ENCODE measurements around the gene CHML. TPM values are rescaled to one million over a fixed set of nuclear protein-coding genes. Genes with fewer than 3 reads are reported as not detected.

CHML gene
- total and polyA plus RNA-seq, 2 experiments from 2014 or later: 19.9 to 66.8 TPM

- Histone ChIP-seq H3K4me2 (no peak overlapping the region), H3K27me3 (ENCODE audit: insufficient read depth) (no peaks in the 10 kb centered on the region), H4K20me1 (replicated peaks; ENCODE audit: insufficient read depth) (no peaks in the 10 kb centered on the region), H3K27ac (ENCODE audit: low read depth) (no peak overlapping the region), H3K4me1 (ENCODE audit: insufficient read depth) (no peaks in the 10 kb centered on the region), H3K79me2 (replicated peaks; ENCODE audit: insufficient read depth) (no peaks in the 10 kb centered on the region), H3K36me3 (ENCODE audit: insufficient read depth) (no peaks in the 10 kb centered on the region), H3K9me2 (ENCODE audit: insufficient read depth) (no peaks in the 10 kb centered on the region; the same call in 1 of the 2 replicates), H3F3A (replicated peaks; ENCODE audit: low read depth) (no peaks in the 10 kb centered on the region), H3K4me3 (no peak overlapping the region), H2AFZ (peak overlapping the region; percentile 72)
- no peaks in the 10 kb centered on the region for H3K4me1 Mint-ChIP-seq
- H3K9me3 Mint-ChIP-seq: no peaks in the 10 kb centered on the region
- H3K27me3 Mint-ChIP-seq (ENCODE audit: insufficient read depth, low read depth, poor library complexity): no peaks in the 10 kb centered on the region
- ATAC-seq: no peak
- no peaks in the 10 kb centered on the region for H3K36me3 Mint-ChIP-seq (ENCODE audit: low read depth)
- no peak for DNase-seq (ENCODE audit: low spot score)
- TF ChIP-seq POLR2AphosphoS5 (IDR thresholded peaks at IDR 0.05; ENCODE audit: low read depth): no peak
- TF ChIP-seq ETS1 (IDR thresholded peaks at IDR 0.05): no peak
- TF ChIP-seq ZNF114 (CRISPR knock-in tag; IDR thresholded peaks at IDR 0.05): no peak
- no peak for TF ChIP-seq EZH2phosphoT487 (IDR thresholded peaks at IDR 0.05; ENCODE audit: unreplicated experiment)
- TF ChIP-seq STAT1 (IDR thresholded peaks at IDR 0.05; ENCODE audit: unreplicated experiment): no peak
- no peak for TF ChIP-seq ZNF331 (CRISPR knock-in tag; IDR thresholded peaks at IDR 0.05; ENCODE audit: low read depth)
- TF ChIP-seq REST (IDR thresholded peaks at IDR 0.05; ENCODE audit: unreplicated experiment): no peak
- no peak for TF ChIP-seq CTCF (conservative IDR thresholded peaks at IDR 0.05; ENCODE audit: low read depth in 2 of 2)
- TF ChIP-seq CREB1 (CRISPR knock-in tag; IDR thresholded peaks at IDR 0.05; ENCODE audit: low read depth): no peak
- TF ChIP-seq EZH2 (IDR thresholded peaks at IDR 0.05; ENCODE audit: low read depth, unreplicated experiment): no peak
- TF ChIP-seq ZNF462 (CRISPR knock-in tag; IDR thresholded peaks at IDR 0.05): no peak
- no peak for TF ChIP-seq JUNB (IDR thresholded peaks at IDR 0.05; ENCODE audit: unreplicated experiment)
- TF ChIP-seq NANOG (IDR thresholded peaks at IDR 0.05; ENCODE audit: borderline replicate concordance): no peak
- no peak overlapping the region for H3K27ac Mint-ChIP-seq
- H3K4me3 Mint-ChIP-seq: no peak overlapping the region
These were observed 39.2 kb upstream of the CHML start for GRCh38 chr1:241679404-241679803.

All from GM23338 (cell line).